WERI-Rb-1 (cell line): ENCODE data around the gene FMN2.

Source experiments
- DNase-seq: peaks from one replicate; pipeline ENCODE4 v3.0.0-alpha.2; 2020
- H3K27ac ChIP-seq: fragments of 250-450 bp; sonication (Bioruptor Pico); 2 replicates; pipeline ENCODE4 v1.5.1; 2020; ENCODE audit warnings: mild to moderate bottlenecking, moderate library complexity
- H3K27me3 ChIP-seq: fragments of 250-450 bp; sonication (Bioruptor Pico); 2 replicates; pipeline ENCODE4 v1.5.1; 2021; ENCODE audit warnings: mild to moderate bottlenecking, low read depth, moderate library complexity; ENCODE audit not compliant: insufficient read depth, severe bottlenecking
- H3K36me3 ChIP-seq: fragments of 250-450 bp; sonication (Bioruptor Pico); 2 replicates; pipeline ENCODE4 v1.5.1; 2020; ENCODE audit warnings: mild to moderate bottlenecking, moderate library complexity
- H3K4me3 ChIP-seq: 2 replicates; pipeline ENCODE4 v1.5.1; 2011; ENCODE audit warnings: low read depth, mild to moderate bottlenecking, control low read depth, low read length
- H3K9me3 ChIP-seq: fragments of 250-450 bp; sonication (Bioruptor Pico); 2 replicates; pipeline ENCODE4 v1.5.1; 2021; ENCODE audit warnings: mild to moderate bottlenecking, moderate library complexity; ENCODE audit not compliant: severe bottlenecking
- TF ChIP-seq, protein P1 (sequence below): IDR thresholded peaks from 2 replicates; pipeline ENCODE4 v1.5.1; 2011; ENCODE audit warnings: low read depth, mild to moderate bottlenecking, control low read depth, inconsistent platforms, low read length

FMN2 gene

GRCh38 chr1:240420766-240421165, 329.1 kb downstream of the FMN2 start:
- no peak for DNase-seq
- H3K4me3 ChIP-seq = no peak overlapping the region
- H3K27ac ChIP-seq = no peak overlapping the region
- TF ChIP-seq, protein P1, sequence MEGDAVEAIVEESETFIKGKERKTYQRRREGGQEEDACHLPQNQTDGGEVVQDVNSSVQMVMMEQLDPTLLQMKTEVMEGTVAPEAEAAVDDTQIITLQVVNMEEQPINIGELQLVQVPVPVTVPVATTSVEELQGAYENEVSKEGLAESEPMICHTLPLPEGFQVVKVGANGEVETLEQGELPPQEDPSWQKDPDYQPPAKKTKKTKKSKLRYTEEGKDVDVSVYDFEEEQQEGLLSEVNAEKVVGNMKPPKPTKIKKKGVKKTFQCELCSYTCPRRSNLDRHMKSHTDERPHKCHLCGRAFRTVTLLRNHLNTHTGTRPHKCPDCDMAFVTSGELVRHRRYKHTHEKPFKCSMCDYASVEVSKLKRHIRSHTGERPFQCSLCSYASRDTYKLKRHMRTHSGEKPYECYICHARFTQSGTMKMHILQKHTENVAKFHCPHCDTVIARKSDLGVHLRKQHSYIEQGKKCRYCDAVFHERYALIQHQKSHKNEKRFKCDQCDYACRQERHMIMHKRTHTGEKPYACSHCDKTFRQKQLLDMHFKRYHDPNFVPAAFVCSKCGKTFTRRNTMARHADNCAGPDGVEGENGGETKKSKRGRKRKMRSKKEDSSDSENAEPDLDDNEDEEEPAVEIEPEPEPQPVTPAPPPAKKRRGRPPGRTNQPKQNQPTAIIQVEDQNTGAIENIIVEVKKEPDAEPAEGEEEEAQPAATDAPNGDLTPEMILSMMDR = no peak
- peaks cover 25% of the 10 kb centered on the region for H3K36me3 ChIP-seq
- no peaks in the 10 kb centered on the region for H3K27me3 ChIP-seq
- no peaks in the 10 kb centered on the region for H3K9me3 ChIP-seq

- no peak for DNase-seq
- Histone ChIP-seq H3K27ac (no peak overlapping the region), H3K9me3 (no peaks in the 10 kb centered on the region), H3K36me3 (peaks cover 35% of the 10 kb centered on the region), H3K27me3 (no peaks in the 10 kb centered on the region), H3K4me3 (no peak overlapping the region)
- TF ChIP-seq, protein P1 = no peak
Measured at GRCh38 chr1:240423246-240423924, 331.7 kb downstream of the FMN2 start.

GRCh38 chr1:240424740-240425464, 333.2 kb downstream of the FMN2 start:
- TF ChIP-seq, protein P1 = no peak
- H3K27ac ChIP-seq = no peak overlapping the region
- no peaks in the 10 kb centered on the region for H3K27me3 ChIP-seq
- H3K4me3 ChIP-seq = no peak overlapping the region
- H3K9me3 ChIP-seq = no peaks in the 10 kb centered on the region
- peaks cover 31% of the 10 kb centered on the region for H3K36me3 ChIP-seq
- no peak for DNase-seq

DNA sequence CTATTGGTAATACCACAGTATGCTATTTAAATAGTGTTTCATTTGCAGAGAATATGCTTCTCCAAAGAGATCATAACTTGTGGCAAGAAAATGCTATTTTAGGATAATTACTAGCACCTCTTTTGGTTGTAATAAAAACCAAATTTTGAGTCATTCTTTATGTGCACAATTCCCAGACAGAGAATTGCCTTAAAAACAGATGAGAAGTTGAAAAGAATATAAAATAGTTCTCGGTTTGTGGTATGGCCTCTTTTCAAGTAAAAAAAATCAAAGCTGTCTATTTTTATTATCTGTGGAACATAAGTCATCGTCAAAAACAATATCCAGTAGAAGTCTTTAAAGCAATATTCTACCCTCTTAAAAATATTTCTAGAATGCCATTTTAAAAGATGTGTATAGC, 334.4 kb downstream of the FMN2 start:
- no peaks in the 10 kb centered on the region for H3K27me3 ChIP-seq
- peaks cover 31% of the 10 kb centered on the region for H3K36me3 ChIP-seq
- TF ChIP-seq, protein P1 = no peak
- H3K27ac ChIP-seq = no peak overlapping the region
- no peak overlapping the region for H3K4me3 ChIP-seq
- H3K9me3 ChIP-seq = no peaks in the 10 kb centered on the region
- DNase-seq = no peak

GRCh38 chr1:240435996-240436566, 344.4 kb downstream of the FMN2 start:
- no peak overlapping the region for H3K4me3 ChIP-seq
- no peaks in the 10 kb centered on the region for H3K9me3 ChIP-seq
- TF ChIP-seq, protein P1 = no peak
- no peak overlapping the region for H3K27ac ChIP-seq
- no peak for DNase-seq
- no peaks in the 10 kb centered on the region for H3K27me3 ChIP-seq
- H3K36me3 ChIP-seq = peaks cover 35% of the 10 kb centered on the region
